ENCODE results near the gene ABCA9. TPM values are rescaled to one million over a fixed set of nuclear protein-coding genes. Genes with fewer than 3 reads are reported as not detected.

Gene ABCA9
- total and polyA plus RNA-seq, 9 of the 15 experiments (the other 6 are each of a cell fraction or from before 2014, with no cell fraction given): 0.04 TPM; not detected in 8

DNA sequence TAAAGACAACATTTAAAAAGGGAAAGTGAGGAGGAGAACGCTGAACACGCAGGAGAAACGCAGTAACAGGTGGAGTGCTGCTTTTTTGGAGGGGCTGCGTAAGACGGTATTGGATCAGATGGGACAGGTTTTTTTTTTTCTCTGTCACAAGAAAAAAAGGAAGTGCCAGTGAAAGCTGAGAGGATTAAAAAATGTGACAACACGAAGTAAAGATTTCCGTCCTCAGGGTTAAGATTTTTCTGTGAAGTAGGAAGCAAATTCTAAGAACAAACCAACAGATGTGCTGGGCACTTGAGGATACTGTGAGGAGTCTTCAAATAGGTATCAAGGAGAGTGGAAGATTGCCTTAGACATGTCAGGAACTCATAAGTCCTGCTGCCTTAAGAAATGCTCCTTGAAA is 5.8 kb upstream of the ABCA9 start:
- CTCF ChIA-PET (ENCODE audit: low intra/inter-chr PET ratio): no interaction called here
- DNase-seq (ENCODE audit: extremely low read depth in 1 of 4, low spot score in 3 of 4): peak in 1 of 4 experiments; percentile 7
- no peaks in the 10 kb centered on the region for H3K79me2 ChIP-seq (ENCODE audit: control insufficient read depth, insufficient read depth, low read length)
- in situ Hi-C loops (cut with MboI) (no loop called here), intact Hi-C loops (cut with micrococcal nuclease) (no loop called here)
- no peaks in the 10 kb centered on the region for H3K9me3 ChIP-seq (replicated peaks; ENCODE audit: control insufficient read depth, insufficient read depth, low read depth, low read length)
- no peak overlapping the region for H3K9ac ChIP-seq (ENCODE audit: insufficient read depth in 1 of 2, low read depth in 2 of 2, low read length in 2 of 2)
- H4K20me1 ChIP-seq (replicated peaks; ENCODE audit: control insufficient read depth, insufficient read depth, low read length): no peaks in the 10 kb centered on the region
- H2AFZ ChIP-seq (ENCODE audit: low read depth, low read length): peak overlapping the region; percentile 60
- FAIRE-seq: peak; percentile 56
- POLR2A ChIA-PET: interaction anchor here (1.6 kb wide), 1 partner anchor 14 kb away, joined by 4 read pairs; no protein-coding TSS in a partner anchor
- no peaks in the 10 kb centered on the region for H3K36me3 ChIP-seq (ENCODE audit: control insufficient read depth, insufficient read depth, low read length)
- H3K4me1 ChIP-seq (replicated peaks in 1 of 2; ENCODE audit: control insufficient read depth in 2 of 2, insufficient read depth in 2 of 2, low read length in 2 of 2): peaks cover 15 to 16% of the 10 kb centered on the region in 2 experiments; a peak in 4 of 5 replicates
- ATAC-seq: no peak
- H3K4me2 ChIP-seq (ENCODE audit: insufficient read depth, low read length): no peak overlapping the region
- H3K9me1 ChIP-seq (ENCODE audit: control insufficient read depth, insufficient read depth, low read length): no peaks in the 10 kb centered on the region
- no peak overlapping the region for H3K4me3 ChIP-seq
- 40% methylated on average over 7 of the region's 7 CpGs for WGBS (ENCODE audit: insufficient coverage, low coverage, missing lambda C conversion rate)
- peak overlapping the region; percentile 19; the same call in 1 of the 3 replicates for H3K27ac ChIP-seq (ENCODE audit: extremely low read depth, low read depth, low read length)
- no TSS peak for BruUV-seq (replicated peaks)
- H3K27me3 ChIP-seq (ENCODE audit: control insufficient read depth in 2 of 2, insufficient read depth in 2 of 2, low read length in 2 of 2): no peaks in the 10 kb centered on the region
- TF ChIP-seq PREB (CRISPR knock-in tag; IDR thresholded peaks at IDR 0.05) (no peak), PCBP1 (IDR thresholded peaks at IDR 0.05; ENCODE audit: low read depth, low read length, poor library complexity, severe bottlenecking) (no peak), HDAC2 (IDR thresholded peaks at IDR 0.05) (peak; percentile 92), TRIM24 (IDR thresholded peaks at IDR 0.05) (0 out of 4 replicates have a peak, but pooled peaks of 1 of the 2 experiments have one; percentile 20), SPI1 (IDR thresholded peaks at IDR 0.05; ENCODE audit: borderline replicate concordance, low read depth, low read length) (peak; percentile 97), STAT5A (IDR thresholded peaks at IDR 0.05; ENCODE audit: borderline replicate concordance, low read length) (peak; percentile 69), CTBP1 (IDR thresholded peaks at IDR 0.05; ENCODE audit: borderline replicate concordance) (peak; percentile 34; the same call in 1 of the 2 replicates), E2F5 (CRISPR knock-in tag; IDR thresholded peaks at IDR 0.05) (no peak), L3MBTL2 (IDR thresholded peaks at IDR 0.05) (0 out of 2 replicates have a peak, but pooled peaks have one; percentile 32), SOX6 (IDR thresholded peaks at IDR 0.05) (peak; percentile 56; the same call in 1 of the 2 replicates), RAD21 (CRISPR knock-in tag; conservative IDR thresholded peaks at IDR 0.05 in 1 of 2, IDR thresholded peaks at IDR 0.05 in 1 of 2) (no peak), ZBTB5 (IDR thresholded peaks at IDR 0.05) (peak; percentile 86), ETV6 (IDR thresholded peaks at IDR 0.05; ENCODE audit: borderline replicate concordance in 1 of 2, low read depth in 2 of 2, low read length in 1 of 2) (peak in 1 of 2 experiments; percentile 35; a peak in 1 of 4 replicates), ETV6 (CRISPR knock-in tag; IDR thresholded peaks at IDR 0.05; ENCODE audit: borderline replicate concordance) (no peak), CC2D1A (IDR thresholded peaks at IDR 0.05) (peak; percentile 90), KDM1A (IDR thresholded peaks at IDR 0.05) (peak; percentile 55 to 91; a peak in 2 of 4 replicates), SMARCC2 (IDR thresholded peaks at IDR 0.05; ENCODE audit: low read depth) (no peak), SMARCE1 (IDR thresholded peaks at IDR 0.05) (peak; percentile 19; the same call in 1 of the 2 replicates)
- TF ChIP-seq, protein P1, sequence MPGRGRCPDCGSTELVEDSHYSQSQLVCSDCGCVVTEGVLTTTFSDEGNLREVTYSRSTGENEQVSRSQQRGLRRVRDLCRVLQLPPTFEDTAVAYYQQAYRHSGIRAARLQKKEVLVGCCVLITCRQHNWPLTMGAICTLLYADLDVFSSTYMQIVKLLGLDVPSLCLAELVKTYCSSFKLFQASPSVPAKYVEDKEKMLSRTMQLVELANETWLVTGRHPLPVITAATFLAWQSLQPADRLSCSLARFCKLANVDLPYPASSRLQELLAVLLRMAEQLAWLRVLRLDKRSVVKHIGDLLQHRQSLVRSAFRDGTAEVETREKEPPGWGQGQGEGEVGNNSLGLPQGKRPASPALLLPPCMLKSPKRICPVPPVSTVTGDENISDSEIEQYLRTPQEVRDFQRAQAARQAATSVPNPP (IDR thresholded peaks at IDR 0.05; ENCODE audit: borderline replicate concordance, insufficient read depth, insufficient read length): no peak
